ENCODE data around the gene ZMYND19. TPM values are rescaled to one million over a fixed set of nuclear protein-coding genes. Genes with fewer than 3 reads are reported as not detected.

ZMYND19 gene
- total RNA-seq, 1 experiment from 2014 or later, result 37.0 TPM

- ChIA-PET POLR2A (interaction anchor here (0.6 kb wide), 1 partner anchor 266 kb away, joined by 4 read pairs; no protein-coding TSS in a partner anchor), CTCF (no interaction called here)
- Histone ChIP-seq H3K4me1 (ENCODE audit: control insufficient read depth, insufficient read depth, low read length) (no peaks in the 10 kb centered on the region), H3K27me3 (ENCODE audit: control insufficient read depth, insufficient read depth, low read length) (no peaks in the 10 kb centered on the region), H3K9me3 (ENCODE audit: control insufficient read depth, insufficient read depth, low read depth, low read length) (no peaks in the 10 kb centered on the region), H3K27ac (ENCODE audit: low read length) (no peak overlapping the region), H3K4me3 (ENCODE audit: low read depth in 2 of 2, low read length in 2 of 2) (no peak overlapping the region), H3K36me3 (ENCODE audit: control insufficient read depth, insufficient read depth, low read length) (no peaks in the 10 kb centered on the region)
- no peak for TF ChIP-seq TCF7L2 (IDR thresholded peaks at IDR 0.05; ENCODE audit: low read depth, low read length)
- no peak for TF ChIP-seq POLR2AphosphoS5 (IDR thresholded peaks at IDR 0.05; ENCODE audit: low read depth, low read length)
- TF ChIP-seq SIN3A (IDR thresholded peaks at IDR 0.05; ENCODE audit: borderline replicate concordance, insufficient read depth, low read depth, low read length), result no peak
- TF ChIP-seq, protein P1, sequence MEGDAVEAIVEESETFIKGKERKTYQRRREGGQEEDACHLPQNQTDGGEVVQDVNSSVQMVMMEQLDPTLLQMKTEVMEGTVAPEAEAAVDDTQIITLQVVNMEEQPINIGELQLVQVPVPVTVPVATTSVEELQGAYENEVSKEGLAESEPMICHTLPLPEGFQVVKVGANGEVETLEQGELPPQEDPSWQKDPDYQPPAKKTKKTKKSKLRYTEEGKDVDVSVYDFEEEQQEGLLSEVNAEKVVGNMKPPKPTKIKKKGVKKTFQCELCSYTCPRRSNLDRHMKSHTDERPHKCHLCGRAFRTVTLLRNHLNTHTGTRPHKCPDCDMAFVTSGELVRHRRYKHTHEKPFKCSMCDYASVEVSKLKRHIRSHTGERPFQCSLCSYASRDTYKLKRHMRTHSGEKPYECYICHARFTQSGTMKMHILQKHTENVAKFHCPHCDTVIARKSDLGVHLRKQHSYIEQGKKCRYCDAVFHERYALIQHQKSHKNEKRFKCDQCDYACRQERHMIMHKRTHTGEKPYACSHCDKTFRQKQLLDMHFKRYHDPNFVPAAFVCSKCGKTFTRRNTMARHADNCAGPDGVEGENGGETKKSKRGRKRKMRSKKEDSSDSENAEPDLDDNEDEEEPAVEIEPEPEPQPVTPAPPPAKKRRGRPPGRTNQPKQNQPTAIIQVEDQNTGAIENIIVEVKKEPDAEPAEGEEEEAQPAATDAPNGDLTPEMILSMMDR (IDR thresholded peaks at IDR 0.05), result no peak
- TF ChIP-seq, protein P2, sequence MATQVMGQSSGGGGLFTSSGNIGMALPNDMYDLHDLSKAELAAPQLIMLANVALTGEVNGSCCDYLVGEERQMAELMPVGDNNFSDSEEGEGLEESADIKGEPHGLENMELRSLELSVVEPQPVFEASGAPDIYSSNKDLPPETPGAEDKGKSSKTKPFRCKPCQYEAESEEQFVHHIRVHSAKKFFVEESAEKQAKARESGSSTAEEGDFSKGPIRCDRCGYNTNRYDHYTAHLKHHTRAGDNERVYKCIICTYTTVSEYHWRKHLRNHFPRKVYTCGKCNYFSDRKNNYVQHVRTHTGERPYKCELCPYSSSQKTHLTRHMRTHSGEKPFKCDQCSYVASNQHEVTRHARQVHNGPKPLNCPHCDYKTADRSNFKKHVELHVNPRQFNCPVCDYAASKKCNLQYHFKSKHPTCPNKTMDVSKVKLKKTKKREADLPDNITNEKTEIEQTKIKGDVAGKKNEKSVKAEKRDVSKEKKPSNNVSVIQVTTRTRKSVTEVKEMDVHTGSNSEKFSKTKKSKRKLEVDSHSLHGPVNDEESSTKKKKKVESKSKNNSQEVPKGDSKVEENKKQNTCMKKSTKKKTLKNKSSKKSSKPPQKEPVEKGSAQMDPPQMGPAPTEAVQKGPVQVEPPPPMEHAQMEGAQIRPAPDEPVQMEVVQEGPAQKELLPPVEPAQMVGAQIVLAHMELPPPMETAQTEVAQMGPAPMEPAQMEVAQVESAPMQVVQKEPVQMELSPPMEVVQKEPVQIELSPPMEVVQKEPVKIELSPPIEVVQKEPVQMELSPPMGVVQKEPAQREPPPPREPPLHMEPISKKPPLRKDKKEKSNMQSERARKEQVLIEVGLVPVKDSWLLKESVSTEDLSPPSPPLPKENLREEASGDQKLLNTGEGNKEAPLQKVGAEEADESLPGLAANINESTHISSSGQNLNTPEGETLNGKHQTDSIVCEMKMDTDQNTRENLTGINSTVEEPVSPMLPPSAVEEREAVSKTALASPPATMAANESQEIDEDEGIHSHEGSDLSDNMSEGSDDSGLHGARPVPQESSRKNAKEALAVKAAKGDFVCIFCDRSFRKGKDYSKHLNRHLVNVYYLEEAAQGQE (IDR thresholded peaks at IDR 0.05; ENCODE audit: insufficient read depth in 1 of 2, low read depth in 2 of 2, low read length in 1 of 2), result no peak
- in situ Hi-C loops (cut with HindIII; ENCODE audit: low pct_unique_long_range_greater_than_20kb, low sequenced_read_pairs) (no loop called here), intact Hi-C loops (cut with micrococcal nuclease; ENCODE audit: unreplicated experiment) (no loop called here)
- no peak for DNase-seq (ENCODE audit: low read depth, low spot score)
- ATAC-seq, result no peak
- BruUV-seq (replicated peaks), result no TSS peak
Measured at GRCh38 chr9:137543237-137543963, 46.9 kb downstream of the ZMYND19 start.

GRCh38 chr9:137542486-137542885 is 47.8 kb downstream of the ZMYND19 start:
- BruUV-seq (replicated peaks), result no TSS peak
- intact Hi-C loops (cut with micrococcal nuclease; ENCODE audit: unreplicated experiment) (no loop called here), in situ Hi-C loops (cut with HindIII; ENCODE audit: low pct_unique_long_range_greater_than_20kb, low sequenced_read_pairs) (no loop called here)
- ChIA-PET POLR2A (no interaction called here), CTCF (no interaction called here)
- TF ChIP-seq SIN3A (IDR thresholded peaks at IDR 0.05; ENCODE audit: borderline replicate concordance, insufficient read depth, low read depth, low read length), result no peak
- TF ChIP-seq, protein P1 (IDR thresholded peaks at IDR 0.05), result no peak
- no peak for TF ChIP-seq TCF7L2 (IDR thresholded peaks at IDR 0.05; ENCODE audit: low read depth, low read length)
- TF ChIP-seq, protein P2 (IDR thresholded peaks at IDR 0.05; ENCODE audit: insufficient read depth in 1 of 2, low read depth in 2 of 2, low read length in 1 of 2), result no peak
- no peak for TF ChIP-seq POLR2AphosphoS5 (IDR thresholded peaks at IDR 0.05; ENCODE audit: low read depth, low read length)
- DNase-seq (ENCODE audit: low read depth, low spot score), result no peak
- no peak overlapping the region for H3K4me3 ChIP-seq (ENCODE audit: low read depth in 2 of 2, low read length in 2 of 2)
- no peaks in the 10 kb centered on the region for H3K4me1 ChIP-seq (ENCODE audit: control insufficient read depth, insufficient read depth, low read length)
- no peak for ATAC-seq
- H3K27me3 ChIP-seq (ENCODE audit: control insufficient read depth, insufficient read depth, low read length), result no peaks in the 10 kb centered on the region
- H3K27ac ChIP-seq (ENCODE audit: low read length), result no peak overlapping the region
- H3K36me3 ChIP-seq (ENCODE audit: control insufficient read depth, insufficient read depth, low read length), result no peaks in the 10 kb centered on the region
- no peaks in the 10 kb centered on the region for H3K9me3 ChIP-seq (ENCODE audit: control insufficient read depth, insufficient read depth, low read depth, low read length)
